Mucosa of gallbladder (tissue), 1 donor: ENCODE measurements around the gene PIR. TPM values are rescaled to one million over a fixed set of nuclear protein-coding genes. Genes with fewer than 3 reads are reported as not detected.
A peak's percentile ranks its signal among the peaks of the same experiment; 100 is the strongest.

ENCODE experiments used
- DNase-seq: peaks from one replicate; pipeline ENCODE4 v3.0.0-alpha.2; 2020; ENCODE audit warnings: low spot score
- total RNA-seq: library from RNA; stranded (reverse); gene quantifications from one replicate; pipeline ENCODE4 v1.2.1, GENCODE V29; 2021
- donor health status: DM: no; HTN: no; CAD: no.

The PIR gene
- total RNA-seq, 1 donor from 2014 or later: 25.1 TPM

DNA sequence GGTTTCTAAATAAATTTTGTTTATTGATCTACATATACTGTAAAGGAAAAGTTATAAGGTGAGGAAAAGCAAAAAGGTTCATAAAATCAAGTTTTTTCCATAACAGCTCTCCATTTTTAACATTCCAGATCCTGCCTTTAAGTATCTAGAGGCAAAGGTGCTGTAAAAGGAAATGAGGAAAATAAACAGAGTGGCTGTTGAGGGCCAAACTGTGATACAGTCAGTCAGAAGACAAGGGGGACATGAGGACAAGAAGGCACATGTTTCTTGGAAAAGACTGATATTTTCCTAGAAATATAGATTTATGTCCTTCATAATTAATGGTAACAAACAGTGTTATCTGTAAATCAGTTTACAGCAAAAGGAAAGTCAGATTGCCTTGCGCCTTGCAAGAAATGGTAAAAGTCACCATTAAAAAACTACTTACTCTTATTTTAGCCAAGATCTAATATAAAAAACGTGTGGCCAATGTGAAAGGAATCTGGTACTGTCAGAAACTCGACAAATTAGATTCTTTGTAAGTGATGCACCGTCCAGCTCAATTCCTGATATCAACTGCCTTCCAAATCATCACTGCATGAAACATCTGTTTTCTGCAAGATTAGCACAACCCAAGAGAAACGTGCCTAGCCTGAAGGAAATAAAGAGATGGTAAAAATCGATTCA lies 75.0 kb downstream of the PIR start:
- DNase-seq: no peak

DNA sequence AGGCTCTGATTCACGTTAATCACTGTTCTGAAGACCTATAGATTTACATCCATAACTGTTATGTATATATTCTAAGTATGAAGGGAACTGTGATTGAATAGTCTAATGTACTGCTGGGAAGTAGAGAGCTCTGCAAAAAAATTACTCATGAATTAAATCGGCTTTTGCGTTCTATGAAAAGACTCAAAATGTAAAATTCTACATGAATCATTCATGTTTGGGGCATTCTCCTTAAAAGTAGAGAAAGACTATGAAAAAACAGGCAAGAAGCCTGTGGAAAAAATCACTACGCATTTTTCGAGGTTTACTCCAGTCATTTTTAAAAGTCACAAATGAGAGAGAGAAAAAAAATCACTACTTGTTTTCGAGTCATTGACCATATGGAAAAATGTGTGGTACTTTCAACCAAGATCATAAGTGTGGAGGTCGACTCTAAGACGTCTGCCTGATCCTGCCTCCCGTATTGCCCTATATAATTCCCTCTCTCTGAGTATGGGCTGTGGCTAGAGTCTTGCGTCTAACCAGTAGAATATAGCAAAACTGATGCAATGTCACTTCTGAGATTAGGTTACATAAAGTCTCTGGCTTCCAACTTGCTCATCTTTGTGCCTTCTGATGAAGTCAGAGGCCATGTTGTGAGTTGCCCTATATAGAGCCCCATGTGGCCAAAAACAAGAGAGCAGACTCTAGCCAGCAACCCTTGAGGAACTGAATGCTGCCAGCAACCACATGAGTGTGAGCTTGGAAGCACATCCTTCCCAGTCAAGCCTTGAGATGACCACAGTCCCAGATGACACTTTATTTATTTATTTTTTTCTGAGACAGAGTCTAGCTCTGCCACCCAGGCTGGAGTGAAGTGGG lies 76.8 kb downstream of the PIR start:
- DNase-seq: no peak

- no peak for DNase-seq
Observed at GRCh38 chrX:15413101-15413500, 80.0 kb downstream of the PIR start.

GRCh38 chrX:15410947-15411346 lies 82.2 kb downstream of the PIR start:
- DNase-seq: no peak

DNA sequence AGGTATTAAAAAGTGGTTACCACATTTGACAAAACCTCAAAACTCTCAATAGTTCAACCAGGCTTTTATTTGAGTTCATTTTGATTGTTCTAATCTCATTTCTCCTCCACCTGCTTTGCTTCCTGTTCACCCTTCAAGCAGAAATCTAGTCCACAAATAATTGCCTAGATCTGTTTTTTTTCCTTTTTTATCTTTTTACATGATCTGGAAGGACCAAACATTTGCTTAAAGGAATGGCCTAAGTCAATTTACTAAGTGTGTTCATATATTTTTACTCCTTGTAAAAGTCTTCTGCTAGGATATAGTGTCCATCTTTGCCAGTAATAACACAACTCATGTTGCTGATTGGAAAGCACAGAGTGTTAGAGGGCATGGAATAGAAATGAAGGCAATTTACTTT lies 82.7 kb downstream of the PIR start:
- no peak for DNase-seq

DNA sequence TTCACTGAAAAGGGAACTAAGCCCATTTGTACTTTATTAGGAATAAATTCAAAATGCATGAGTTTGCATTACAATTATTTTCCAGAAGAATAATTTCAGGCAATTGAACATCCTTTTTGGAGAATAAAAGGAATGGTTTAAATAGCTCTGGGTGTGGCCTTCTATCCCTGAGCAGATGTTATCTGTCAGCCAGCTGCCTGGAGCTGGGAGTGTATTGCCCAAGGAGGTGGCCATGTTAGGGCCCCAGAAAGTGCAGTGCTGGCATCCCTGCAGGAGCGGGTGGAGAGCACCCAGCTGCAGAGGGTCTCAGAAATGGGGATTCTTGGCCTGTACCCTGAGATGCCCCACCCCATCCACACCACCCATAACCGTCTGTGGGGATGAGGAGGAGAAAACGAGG lies 87.3 kb downstream of the PIR start:
- DNase-seq: no peak

GRCh38 chrX:15404401-15405096 lies 88.6 kb downstream of the PIR start:
- DNase-seq: peak; percentile 21

GRCh38 chrX:15401378-15401777 lies 91.8 kb downstream of the PIR start:
- no peak for DNase-seq

DNA sequence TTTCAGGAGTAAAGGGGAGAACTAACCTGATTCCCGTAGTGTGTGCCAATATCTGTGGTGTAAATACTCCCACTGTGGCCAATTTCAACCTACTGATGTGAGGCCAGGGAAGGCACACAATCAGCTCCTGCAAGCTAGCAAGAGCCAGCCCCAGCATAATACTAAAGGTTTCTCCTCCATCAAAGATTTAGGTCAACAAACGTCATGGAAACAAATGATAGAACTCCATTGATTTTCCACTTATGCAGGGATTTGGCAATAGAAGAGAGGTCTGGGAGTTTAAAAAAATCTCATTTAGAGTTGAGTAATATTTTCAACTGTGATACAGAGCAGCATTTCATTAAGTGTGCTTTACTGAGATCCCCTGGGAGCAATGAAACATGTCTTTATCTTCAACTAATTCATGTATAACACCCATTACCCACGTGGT lies 93.2 kb downstream of the PIR start:
- no peak for DNase-seq

GRCh38 chrX:15398874-15399273 lies 94.3 kb downstream of the PIR start:
- DNase-seq: no peak

DNA sequence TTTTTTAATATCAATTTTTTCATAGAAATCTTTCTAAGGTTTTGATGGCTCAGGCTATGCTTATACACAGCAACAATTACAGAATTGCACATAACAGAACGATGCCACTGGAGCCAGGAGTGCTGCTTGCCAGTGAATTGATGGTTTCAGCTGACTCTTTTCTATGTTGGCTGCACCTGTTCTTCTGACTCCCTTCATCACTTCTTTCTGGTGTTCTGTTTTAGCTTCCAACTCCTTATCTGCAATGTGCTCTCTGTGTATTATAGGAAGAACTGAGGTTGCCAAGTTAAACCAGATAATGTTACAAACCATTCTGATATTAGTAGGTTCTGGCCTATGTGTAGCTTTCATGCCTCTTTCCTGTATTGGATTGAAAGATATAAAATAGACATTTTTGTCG lies 97.3 kb downstream of the PIR start:
- no peak for DNase-seq

DNA sequence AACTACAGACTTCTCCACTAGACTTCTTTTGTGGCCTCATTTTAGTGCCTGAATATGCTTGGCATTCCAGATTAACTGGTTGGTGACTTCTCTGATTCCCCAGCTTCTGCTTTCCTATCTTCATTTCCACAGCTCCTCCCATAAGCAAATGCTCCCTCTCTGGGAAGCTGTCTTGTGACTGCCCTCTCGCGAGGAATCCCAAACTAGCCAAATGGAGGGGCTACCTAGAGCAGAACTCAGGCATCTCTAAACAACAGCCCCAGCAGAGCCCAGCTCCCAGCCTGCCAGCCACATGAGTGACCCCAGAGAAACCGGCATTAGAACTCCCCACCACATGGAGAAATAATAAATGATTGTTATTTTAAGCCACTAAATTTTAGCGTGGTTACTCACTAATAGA lies 101.3 kb downstream of the PIR start:
- no peak for DNase-seq

DNA sequence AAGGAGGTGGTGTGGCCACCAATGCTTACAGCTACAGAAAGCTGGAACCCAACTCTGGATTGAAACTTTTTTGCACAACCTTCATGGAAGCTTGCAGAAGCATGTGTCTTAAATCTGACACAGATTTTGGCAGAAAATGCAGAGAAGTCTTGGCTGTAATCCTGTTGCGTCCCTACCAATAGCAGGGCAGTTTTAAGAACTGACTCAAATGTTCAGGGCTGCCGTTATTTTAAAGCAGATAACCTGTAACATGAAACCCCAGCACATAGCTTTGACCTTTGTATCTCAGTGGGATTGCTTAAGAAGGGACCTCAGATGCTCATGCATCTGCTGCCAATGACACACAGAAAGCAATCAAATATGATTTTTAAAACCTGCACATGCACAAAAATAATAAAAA lies 108.8 kb downstream of the PIR start, which contains the start of gene VEGFD:
VEGFD (minus strand) TSS at position 110 of the 400 bp plus-strand sequence. CDS start 467 bp downstream, outside the sequence.
- DNase-seq: no peak

- no peak for DNase-seq
Observed at GRCh38 chrX:15382813-15383212, 110.3 kb downstream of the PIR start.

GRCh38 chrX:15376956-15377355 lies 116.2 kb downstream of the PIR start:
- DNase-seq: no peak

DNA sequence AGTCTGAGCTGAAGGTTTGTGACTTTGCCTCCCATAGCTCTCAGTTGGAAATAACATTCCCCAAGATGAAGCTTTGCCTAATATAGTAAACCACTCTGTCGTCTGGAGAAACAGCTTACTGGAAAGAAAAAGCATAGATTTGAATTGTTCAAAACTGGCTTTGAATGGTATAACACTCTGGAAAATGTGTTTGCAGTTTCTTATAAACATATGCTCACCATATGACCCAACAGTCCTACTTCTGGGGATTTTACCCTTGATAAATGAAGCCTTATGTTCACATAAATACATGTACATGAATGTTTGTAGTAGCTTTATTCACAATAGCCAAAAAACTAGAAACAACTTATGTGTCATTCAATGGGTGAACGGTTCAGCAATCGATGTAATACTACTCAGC lies 119.2 kb downstream of the PIR start:
- DNase-seq: no peak

DNA sequence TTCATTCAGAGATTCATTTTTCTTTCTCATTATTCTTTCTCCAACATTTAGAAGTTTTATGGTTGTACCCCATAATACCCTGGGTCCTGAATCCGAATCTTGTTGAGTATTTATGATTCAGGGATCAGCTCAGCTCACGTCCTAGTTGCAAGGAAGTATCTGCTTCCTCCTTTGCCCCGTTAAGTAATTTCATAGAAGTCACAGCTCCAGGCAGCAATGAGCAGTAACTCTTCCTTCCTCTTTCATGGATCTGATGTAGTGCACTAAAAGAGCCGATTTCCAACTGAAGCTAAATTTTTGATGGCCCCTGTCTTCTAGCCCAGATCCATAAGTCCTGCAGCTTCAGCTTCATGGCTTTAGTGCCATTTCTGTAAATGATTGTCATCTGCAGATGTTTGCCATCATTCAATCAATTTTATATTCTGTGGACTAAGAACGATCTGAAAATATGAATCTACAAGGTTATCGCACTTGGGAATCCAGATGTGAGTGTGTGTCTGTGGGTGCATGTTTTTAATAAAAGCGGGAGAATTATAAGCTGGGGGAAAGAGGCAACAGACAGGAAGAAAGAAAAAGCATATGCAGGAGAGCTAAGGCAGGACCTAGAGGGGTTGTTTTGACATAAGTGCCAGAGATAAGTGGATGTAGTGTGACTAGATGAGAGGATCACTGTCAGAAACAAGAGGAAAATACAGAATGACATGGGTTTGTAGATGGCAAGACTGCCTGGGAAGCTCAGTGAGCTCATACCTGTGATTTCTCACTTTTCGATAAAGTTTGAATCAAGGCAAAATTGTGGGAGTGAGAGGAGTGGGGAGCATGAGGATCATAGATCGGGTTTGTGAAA lies 126.4 kb downstream of the PIR start:
- DNase-seq: no peak

GRCh38 chrX:15359701-15360100 lies 133.4 kb downstream of the PIR start:
- no peak for DNase-seq

DNA sequence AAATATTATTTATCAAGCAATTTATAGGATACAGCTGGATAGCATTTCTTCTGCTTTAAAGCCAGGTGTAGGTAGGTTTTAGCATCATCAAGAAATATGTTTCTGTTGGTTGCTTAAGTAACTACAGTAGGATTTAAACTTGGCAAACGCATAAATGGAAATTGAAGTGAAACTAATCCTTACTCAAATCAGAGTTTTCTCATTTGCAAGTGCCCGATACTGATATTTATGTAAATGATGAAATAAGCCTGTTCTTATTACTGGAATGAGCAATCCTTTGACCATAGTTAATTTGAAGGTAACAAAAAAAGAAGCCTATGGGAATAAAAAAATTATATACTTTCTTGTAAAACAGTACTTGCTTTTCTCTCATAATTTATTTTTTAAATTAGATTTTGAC lies 134.6 kb downstream of the PIR start:
- no peak for DNase-seq

- DNase-seq: no peak
Observed at GRCh38 chrX:15356444-15356843, 136.7 kb downstream of the PIR start.

GRCh38 chrX:15350329-15350996 lies 142.7 kb downstream of the PIR start:
- no peak for DNase-seq
